Measurements from ENCODE around the gene TNIP1.

GRCh38 chr5:151106509-151106908 is 25.7 kb upstream of the TNIP1 start:
- TF ChIP-seq POLR2A (IDR thresholded peaks at IDR 0.05; ENCODE audit: low read depth, low read length) (no peak), POLR2AphosphoS5 (IDR thresholded peaks at IDR 0.05; ENCODE audit: low read depth, low read length) (no peak; the same call in 1 of the 2 replicates)

All from GM12891 (cell line).